SK-N-MC (cell line): ENCODE measurements around the gene CPNE9.

Experiments used
- DNase-seq: peaks from one replicate; pipeline ENCODE4 v3.0.0-alpha.2; 2011; ENCODE audit warnings: low read depth, low spot score
- H3K27ac ChIP-seq: fragments of 200-600 bp; sonication (generic); 2 replicates; pipeline ENCODE4 v1.5.1; 2016; ENCODE audit warnings: mixed run types
- H3K36me3 ChIP-seq: fragments of 200-600 bp; sonication (generic); 2 replicates; pipeline ENCODE4 v1.6.1; 2017; ENCODE audit warnings: antibody characterized with exemption, low read length, mixed read lengths; ENCODE audit not compliant: insufficient read depth
- H3K4me3 ChIP-seq: fragments of 200-600 bp; sonication (generic); 2 replicates; pipeline ENCODE4 v1.5.1; 2016
- H3K9ac ChIP-seq: fragments of 200-600 bp; sonication (generic); 2 replicates; pipeline ENCODE4 v1.8.0; 2017; ENCODE audit warnings: mixed run types, mixed read lengths; ENCODE audit not compliant: insufficient read length
- H3K9me3 ChIP-seq: fragments of 200-600 bp; sonication (generic); 2 replicates; pipeline ENCODE4 v1.6.1; 2017; ENCODE audit warnings: low read depth, mild to moderate bottlenecking, antibody characterized with exemption, low read length, moderate library complexity, mixed read lengths
- EZH2 ChIP-seq: fragments of 200-600 bp; sonication (generic); IDR thresholded peaks from one replicate; pipeline ENCODE4 v1.6.1; 2017; ENCODE audit warnings: antibody characterized with exemption
- FOXP2 ChIP-seq: optimal IDR thresholded peaks from 2 replicates; pipeline ENCODE3; 2011; ENCODE audit warnings: mild to moderate bottlenecking, moderate library complexity; ENCODE audit not compliant: insufficient read depth; ENCODE audit errors: extremely low read length, control extremely low read depth
- POLR2AphosphoS5 ChIP-seq: IDR thresholded peaks from 2 replicates; pipeline ENCODE4 v1.6.1; 2012; ENCODE audit warnings: mild to moderate bottlenecking, low read depth, low read length, borderline replicate concordance

CPNE9 gene

GRCh38 chr3:9673082-9673481 lies 30.6 kb upstream of the CPNE9 start:
- Histone ChIP-seq H3K4me3 (no peak overlapping the region), H3K36me3 (no peaks in the 10 kb centered on the region; the same call in 1 of the 2 replicates), H3K9ac (no peak overlapping the region), H3K27ac (no peak overlapping the region), H3K9me3 (no peaks in the 10 kb centered on the region)
- TF ChIP-seq POLR2AphosphoS5 = no peak
- TF ChIP-seq FOXP2 = no peak
- TF ChIP-seq EZH2 = no peak
- no peak for DNase-seq

- Histone ChIP-seq H3K9ac (no peak overlapping the region), H3K4me3 (no peak overlapping the region), H3K9me3 (no peaks in the 10 kb centered on the region), H3K27ac (no peak overlapping the region), H3K36me3 (no peaks in the 10 kb centered on the region; the same call in 1 of the 2 replicates)
- no peak for TF ChIP-seq FOXP2
- no peak for TF ChIP-seq POLR2AphosphoS5
- no peak for TF ChIP-seq EZH2
- no peak for DNase-seq
Measured at GRCh38 chr3:9673752-9674151, 29.9 kb upstream of the CPNE9 start.

GRCh38 chr3:9675736-9676290 lies 27.8 kb upstream of the CPNE9 start:
- Histone ChIP-seq H3K4me3 (no peak overlapping the region), H3K27ac (no peak overlapping the region), H3K9me3 (no peaks in the 10 kb centered on the region), H3K36me3 (no peaks in the 10 kb centered on the region; the same call in 1 of the 2 replicates), H3K9ac (no peak overlapping the region)
- TF ChIP-seq FOXP2 = no peak
- no peak for TF ChIP-seq EZH2
- no peak for TF ChIP-seq POLR2AphosphoS5
- DNase-seq = no peak

- H3K9ac ChIP-seq = no peak overlapping the region
- no peak overlapping the region for H3K4me3 ChIP-seq
- no peaks in the 10 kb centered on the region; the same call in 1 of the 2 replicates for H3K36me3 ChIP-seq
- no peaks in the 10 kb centered on the region for H3K9me3 ChIP-seq
- no peak for DNase-seq
- H3K27ac ChIP-seq = no peak overlapping the region
- TF ChIP-seq EZH2 (no peak), FOXP2 (no peak), POLR2AphosphoS5 (no peak)
Measured at GRCh38 chr3:9676785-9677184, 26.8 kb upstream of the CPNE9 start.

GRCh38 chr3:9678493-9678892 lies 25.1 kb upstream of the CPNE9 start:
- Histone ChIP-seq H3K27ac (no peak overlapping the region), H3K36me3 (no peaks in the 10 kb centered on the region), H3K9ac (no peak overlapping the region), H3K4me3 (no peak overlapping the region), H3K9me3 (no peaks in the 10 kb centered on the region)
- TF ChIP-seq POLR2AphosphoS5 = no peak
- no peak for DNase-seq

- H3K9me3 ChIP-seq = no peaks in the 10 kb centered on the region
- no peaks in the 10 kb centered on the region; the same call in 1 of the 2 replicates for H3K36me3 ChIP-seq
- no peak for TF ChIP-seq POLR2AphosphoS5
- no peak for TF ChIP-seq FOXP2
- no peak for TF ChIP-seq EZH2
- DNase-seq = no peak
- no peak overlapping the region for H3K27ac ChIP-seq
- H3K9ac ChIP-seq = no peak overlapping the region
- H3K4me3 ChIP-seq = no peak overlapping the region
Measured at GRCh38 chr3:9679476-9680080, 24.1 kb upstream of the CPNE9 start.

- Histone ChIP-seq H3K9ac (no peak overlapping the region), H3K36me3 (no peaks in the 10 kb centered on the region; the same call in 1 of the 2 replicates), H3K4me3 (no peak overlapping the region), H3K9me3 (no peaks in the 10 kb centered on the region), H3K27ac (no peak overlapping the region)
- TF ChIP-seq POLR2AphosphoS5 (no peak), FOXP2 (no peak), EZH2 (no peak)
- no peak for DNase-seq
Measured at GRCh38 chr3:9681011-9681722, 22.5 kb upstream of the CPNE9 start.

GRCh38 chr3:9681723-9682081 lies 21.9 kb upstream of the CPNE9 start:
- no peak for TF ChIP-seq EZH2
- no peak for TF ChIP-seq FOXP2
- no peak for TF ChIP-seq POLR2AphosphoS5
- H3K9me3 ChIP-seq = no peaks in the 10 kb centered on the region
- H3K27ac ChIP-seq = no peak overlapping the region
- H3K4me3 ChIP-seq = no peak overlapping the region
- no peaks in the 10 kb centered on the region; the same call in 1 of the 2 replicates for H3K36me3 ChIP-seq
- no peak for DNase-seq
- H3K9ac ChIP-seq = no peak overlapping the region

GRCh38 chr3:9682096-9682495 lies 21.5 kb upstream of the CPNE9 start:
- H3K4me3 ChIP-seq = no peak overlapping the region
- H3K36me3 ChIP-seq = no peaks in the 10 kb centered on the region; the same call in 1 of the 2 replicates

More at GRCh38 chr3:9682096-9682495, 21.5 kb upstream of the CPNE9 start:
- DNase-seq = no peak
- Histone ChIP-seq H3K9ac (no peak overlapping the region), H3K9me3 (no peaks in the 10 kb centered on the region), H3K27ac (no peak overlapping the region)
- no peak for TF ChIP-seq POLR2AphosphoS5
- TF ChIP-seq EZH2 = no peak
- no peak for TF ChIP-seq FOXP2
